GM12874 (cell line): Measurements from ENCODE around the gene PRKCQ.

Experiments
- CTCF ChIP-seq: IDR thresholded peaks from 2 replicates; pipeline ENCODE4 v1.5.1; 2011; ENCODE audit warnings: low read depth, mild to moderate bottlenecking, control low read depth, low read length, moderate library complexity; ENCODE audit not compliant: insufficient read depth

The PRKCQ gene

GRCh38 chr10:6461961-6462360 lies 118.1 kb downstream of the PRKCQ start:
- no peak for TF ChIP-seq CTCF

- TF ChIP-seq CTCF: no peak
These were observed 119.1 kb downstream of the PRKCQ start for GRCh38 chr10:6460861-6461409.

GRCh38 chr10:6458814-6459213 lies 121.3 kb downstream of the PRKCQ start:
- TF ChIP-seq CTCF: no peak

GRCh38 chr10:6457376-6457775 lies 122.7 kb downstream of the PRKCQ start:
- TF ChIP-seq CTCF: no peak

GRCh38 chr10:6456067-6456466 lies 124.0 kb downstream of the PRKCQ start:
- TF ChIP-seq CTCF: no peak

- TF ChIP-seq CTCF: no peak
These were observed 124.5 kb downstream of the PRKCQ start for GRCh38 chr10:6455592-6455991.

- no peak for TF ChIP-seq CTCF
These were observed 133.4 kb downstream of the PRKCQ start for GRCh38 chr10:6446711-6447110.
